Measurements from ENCODE around the gene RAC2.

The RAC2 gene

DNA sequence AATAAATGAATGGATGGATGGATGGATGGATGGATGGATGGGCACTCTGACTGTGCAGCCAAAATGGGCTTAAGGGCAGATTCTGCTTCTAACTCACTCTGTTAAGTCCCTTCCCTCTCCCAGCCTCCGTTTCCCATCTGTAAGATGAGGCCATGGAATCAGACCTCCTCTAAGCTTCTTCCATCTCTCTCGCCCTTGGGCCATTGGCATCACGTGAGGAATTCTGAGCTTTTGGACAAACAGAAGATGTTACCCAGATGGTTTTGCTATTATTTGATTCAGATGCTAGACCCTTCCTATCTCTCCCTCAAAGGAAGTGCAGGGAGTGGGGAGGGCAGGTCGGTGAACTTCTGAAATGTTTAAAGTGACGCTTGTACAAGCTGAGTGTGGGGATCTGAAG, 34.2 kb upstream of the RAC2 start:
- intact Hi-C loops (cut with DNase I): no loop called here
- no peak for DNase-seq

DNA sequence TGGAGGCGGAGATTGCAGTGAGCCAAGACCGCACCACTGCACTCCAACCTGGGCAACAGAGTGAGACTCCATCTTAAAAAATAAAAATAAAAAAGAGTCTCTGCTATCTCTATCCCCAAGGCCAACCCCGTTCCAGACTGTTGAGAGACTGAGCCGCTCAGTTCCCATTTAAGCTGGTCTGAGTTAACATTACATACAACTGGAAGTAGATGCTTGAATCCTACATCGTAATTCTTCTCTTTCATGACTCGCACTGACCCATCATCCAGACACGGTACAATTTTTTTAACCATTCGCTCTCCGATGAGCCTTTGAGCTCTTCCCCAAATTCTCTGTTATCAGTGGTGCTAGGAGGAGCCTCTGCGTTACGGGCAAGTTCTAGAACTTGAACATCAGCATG, 33.3 kb upstream of the RAC2 start:
- intact Hi-C loops (cut with DNase I): no loop called here
- DNase-seq: no peak

DNA sequence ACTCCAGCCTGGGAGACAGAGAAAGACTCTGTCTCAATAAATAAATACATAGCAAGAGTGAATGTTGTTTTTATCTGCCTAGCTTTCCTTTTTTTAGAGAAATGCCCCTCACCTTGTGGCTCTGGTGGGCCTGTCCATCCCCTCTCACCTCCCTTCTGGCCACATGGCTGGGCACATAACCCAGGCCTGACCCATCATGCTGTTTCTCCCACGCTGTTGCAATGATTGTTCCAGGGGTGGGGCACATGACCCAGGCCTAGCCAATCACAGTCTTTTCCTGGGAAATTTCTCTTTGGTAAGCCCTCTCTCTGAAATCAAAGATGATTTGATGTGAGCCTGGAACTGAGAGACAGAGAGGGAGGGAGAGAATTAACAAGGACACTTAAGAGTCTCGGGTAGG, 32.7 kb upstream of the RAC2 start:
- intact Hi-C loops (cut with DNase I): no loop called here
- DNase-seq: no peak

DNA sequence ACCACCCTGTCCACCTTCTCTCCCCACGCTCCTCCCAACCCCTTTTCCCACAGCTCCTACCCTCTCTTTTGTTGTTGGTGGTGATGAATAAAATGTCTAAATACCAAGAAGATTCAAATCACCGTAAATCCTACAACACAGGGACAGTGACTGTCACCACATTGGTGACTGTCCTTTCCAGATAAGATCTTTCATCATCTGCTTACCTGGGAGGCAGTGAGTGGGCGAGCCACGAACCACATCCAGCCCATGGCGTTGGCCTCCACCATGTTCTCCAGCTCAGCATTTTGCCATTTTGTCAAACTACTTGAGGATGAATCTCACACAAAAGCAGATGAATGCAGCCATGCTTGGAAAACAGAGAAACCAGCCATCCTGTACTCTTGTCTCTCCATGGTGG, 31.6 kb upstream of the RAC2 start:
- DNase-seq: no peak

DNA sequence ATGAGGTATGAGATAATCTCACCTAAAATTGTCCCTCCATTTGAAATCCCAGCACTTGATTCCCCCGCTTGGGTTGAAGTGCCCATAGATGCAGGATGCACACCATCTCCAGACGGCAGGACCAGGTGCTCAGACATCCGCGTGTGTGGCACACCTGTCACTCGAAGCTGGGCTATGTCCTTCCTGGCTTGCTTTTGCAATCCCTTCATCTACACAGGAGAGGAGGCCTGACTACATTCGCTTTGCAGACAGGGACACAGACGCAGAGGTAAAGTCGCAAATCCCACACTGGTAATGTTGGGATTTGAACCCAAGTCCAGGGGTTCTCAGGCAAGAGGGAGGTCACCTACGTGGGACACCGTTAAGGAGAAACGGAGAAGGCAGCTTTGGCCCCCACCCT, 31.1 kb upstream of the RAC2 start:
- intact Hi-C loops (cut with DNase I): no loop called here
- no peak for DNase-seq

More for the DNA sequence above, 31.6 kb upstream of the RAC2 start:
- intact Hi-C loops (cut with DNase I): no loop called here

DNA sequence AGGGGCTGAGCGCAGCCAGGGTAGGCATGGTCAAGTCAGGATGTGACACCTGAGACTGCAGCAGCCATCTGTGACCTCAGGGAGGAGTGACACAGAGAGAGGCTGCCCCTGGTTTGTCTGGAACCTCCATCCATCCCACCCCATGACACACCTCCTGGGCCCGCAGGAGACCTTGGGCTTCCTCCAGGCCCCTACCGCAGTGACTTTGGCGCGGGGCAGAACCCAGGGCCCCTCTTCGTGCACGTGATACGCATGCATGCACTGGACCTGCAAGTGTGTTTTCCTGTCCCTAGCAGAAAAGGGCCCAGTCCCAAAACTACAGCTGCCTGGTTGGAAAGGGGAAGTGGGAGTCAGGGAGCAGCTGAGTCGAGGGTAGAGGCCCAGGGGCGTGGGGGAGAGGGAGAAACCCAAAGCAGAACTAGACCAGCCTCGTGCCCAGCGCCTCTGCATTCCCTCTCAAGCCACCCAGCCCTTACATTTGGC, 30.4 kb upstream of the RAC2 start:
- DNase-seq: peak in 40 of 42 donors; percentile 12 to 69 (median 48)
- intact Hi-C loops (cut with DNase I): no loop called here

DNA sequence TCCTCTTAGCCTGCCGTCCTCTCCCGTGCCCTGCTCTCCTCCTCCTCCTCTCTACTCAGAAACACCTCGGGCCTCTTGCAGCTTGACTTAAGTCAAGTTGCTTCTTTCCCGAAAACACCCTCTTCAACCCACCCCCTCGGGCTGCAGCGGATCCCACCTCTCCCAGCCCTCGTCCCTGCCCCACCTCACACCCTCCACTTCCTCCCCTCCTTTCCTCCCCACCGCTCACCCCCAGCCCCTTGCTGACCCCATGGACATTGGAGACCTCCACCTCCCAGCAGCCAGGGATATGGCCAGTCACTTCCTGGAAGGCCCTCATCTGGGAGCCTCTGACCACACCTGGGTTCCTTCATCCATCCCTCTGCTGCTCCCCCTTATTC, 29.8 kb upstream of the RAC2 start:
- no peak for DNase-seq
- intact Hi-C loops (cut with DNase I): no loop called here

DNA sequence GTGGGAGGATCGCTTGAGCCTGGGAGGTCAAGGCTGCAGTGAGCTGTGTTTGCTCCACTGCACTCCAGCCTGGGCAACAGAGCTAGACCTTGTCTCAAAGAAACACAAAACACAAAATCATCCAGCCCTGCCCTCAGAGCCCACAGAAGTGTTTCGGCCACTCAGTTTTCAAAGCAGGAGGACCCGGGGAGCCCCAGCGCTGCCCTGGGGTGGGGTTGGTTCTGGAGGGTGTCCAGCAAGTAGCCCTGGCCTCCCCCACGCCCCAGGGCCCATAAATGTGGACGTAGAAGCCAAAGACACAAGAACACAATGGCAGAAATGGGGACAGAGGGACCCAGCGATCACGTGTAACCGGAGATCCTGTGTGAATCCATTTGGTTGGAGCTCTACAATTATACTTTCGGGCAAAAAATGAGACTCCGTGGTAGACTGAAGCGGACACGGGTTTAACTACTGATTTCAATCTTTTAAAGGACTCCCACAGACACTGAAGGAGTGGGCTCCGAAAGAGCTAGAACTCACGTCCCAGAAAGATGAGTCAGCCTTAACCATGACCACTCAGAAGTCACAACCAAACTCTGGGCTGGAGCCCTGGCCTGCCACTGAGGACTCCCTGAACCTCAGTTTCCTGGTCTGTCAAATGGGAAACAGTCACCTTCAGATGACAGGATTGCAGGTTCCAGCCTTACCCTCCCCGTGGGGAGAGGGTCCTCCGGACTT, 29.2 kb upstream of the RAC2 start:
- intact Hi-C loops (cut with DNase I): no loop called here
- DNase-seq: no peak

DNA sequence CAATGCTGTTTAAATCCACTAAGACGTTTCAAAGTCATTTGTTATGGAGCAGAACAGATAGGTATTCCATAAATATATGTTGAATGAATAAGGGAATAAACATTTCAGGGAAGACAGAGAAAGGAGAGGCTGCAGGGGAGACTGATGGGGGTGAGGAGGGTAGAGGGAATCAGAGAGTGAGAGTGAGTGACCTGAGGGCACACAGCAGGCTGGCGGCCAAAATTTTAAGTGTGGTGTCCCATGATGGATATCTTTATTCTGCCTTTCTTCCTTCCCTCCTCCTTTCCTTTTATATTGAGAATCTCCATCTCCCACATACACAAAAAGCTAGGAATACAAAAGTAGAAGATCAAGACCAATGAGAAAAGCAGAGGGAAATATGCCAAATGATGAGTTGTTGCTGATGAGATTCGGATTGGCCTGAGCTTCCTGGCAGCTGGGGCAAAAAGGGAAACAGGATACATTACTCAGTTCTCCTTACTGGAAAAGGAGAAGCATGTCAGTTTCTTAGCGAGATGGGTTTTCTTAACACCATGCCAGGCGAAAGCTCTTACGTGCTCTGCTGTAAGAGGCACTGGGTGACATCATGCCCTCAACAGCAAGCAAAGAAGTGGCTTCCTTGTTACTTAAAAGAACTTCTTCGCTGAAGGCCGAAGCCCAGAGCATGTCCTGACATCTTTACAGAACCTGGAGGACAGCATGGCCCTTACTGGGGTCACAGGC, 27.0 kb upstream of the RAC2 start:
- peak in 3 of 42 donors; percentile 31 to 63 (median 38) for DNase-seq
- intact Hi-C loops (cut with DNase I): no loop called here

DNA sequence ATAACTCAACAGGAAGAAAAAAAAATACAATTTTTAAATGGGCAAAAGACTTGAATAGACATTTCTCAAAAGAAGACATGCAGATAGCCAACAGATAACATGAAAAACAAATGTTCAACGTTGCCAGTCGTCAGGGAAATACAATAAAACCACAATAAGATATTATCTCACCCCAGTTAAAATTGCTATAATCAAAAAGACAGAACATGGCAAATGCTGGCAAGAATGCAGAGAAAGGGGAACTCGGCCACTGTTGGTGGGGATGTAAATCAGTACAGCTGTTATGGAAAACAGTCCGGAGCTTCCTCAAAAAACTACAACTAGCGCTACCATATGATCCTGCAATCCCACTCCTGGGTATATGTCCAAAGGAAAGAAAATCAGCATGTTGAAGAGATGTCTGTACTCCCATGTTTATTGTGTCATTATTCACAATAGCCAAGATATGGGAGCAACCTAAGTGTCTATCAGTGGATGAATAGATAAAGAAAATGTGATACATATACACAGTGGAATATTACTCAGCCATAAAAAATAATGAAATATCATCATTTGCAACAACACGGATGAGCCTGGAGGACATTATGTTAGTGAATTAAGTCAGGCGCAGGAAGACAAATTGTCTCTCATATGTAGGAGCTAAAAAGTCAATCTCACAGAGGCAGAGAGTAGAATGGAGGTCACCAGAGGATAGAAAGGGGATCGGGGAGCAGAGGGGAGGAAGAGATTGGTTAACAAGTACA, 26.0 kb upstream of the RAC2 start:
- no peak for DNase-seq
- intact Hi-C loops (cut with DNase I): no loop called here

DNA sequence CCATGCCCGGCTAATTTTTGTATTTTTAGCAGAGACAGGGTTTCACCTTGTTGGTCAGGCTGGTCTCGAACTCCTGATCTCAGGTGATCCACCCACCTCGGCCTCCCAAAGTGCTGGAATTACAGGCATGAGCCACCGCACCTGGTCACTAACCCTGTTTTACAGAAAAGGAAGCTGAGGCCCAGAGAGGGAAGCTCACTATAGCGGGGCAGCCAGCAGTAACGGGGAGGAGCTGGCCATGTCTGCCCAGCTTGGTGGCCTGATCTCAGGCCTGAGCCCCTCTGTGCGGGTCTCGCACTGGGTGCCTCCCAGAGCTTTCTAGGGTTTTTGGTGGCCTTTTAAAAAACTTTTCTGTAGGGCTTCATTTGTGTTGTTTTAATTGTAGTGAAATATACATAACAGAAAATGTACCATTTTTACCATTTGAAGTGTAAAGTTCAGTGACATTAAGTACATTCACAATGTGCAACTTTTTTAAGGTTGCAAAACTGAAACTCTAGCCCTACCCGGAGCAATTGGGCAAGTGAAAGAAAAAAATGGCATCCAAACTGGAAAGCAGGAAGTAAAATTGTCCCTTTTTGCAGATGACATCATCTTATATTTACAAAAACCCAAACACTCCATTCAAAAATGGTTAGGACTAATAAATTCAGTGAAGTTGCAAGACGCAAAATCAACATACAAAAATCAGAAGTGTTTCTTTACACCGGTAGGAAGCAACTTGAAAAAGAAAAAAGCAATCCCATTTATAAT, 23.8 kb upstream of the RAC2 start:
- no peak for DNase-seq

DNA sequence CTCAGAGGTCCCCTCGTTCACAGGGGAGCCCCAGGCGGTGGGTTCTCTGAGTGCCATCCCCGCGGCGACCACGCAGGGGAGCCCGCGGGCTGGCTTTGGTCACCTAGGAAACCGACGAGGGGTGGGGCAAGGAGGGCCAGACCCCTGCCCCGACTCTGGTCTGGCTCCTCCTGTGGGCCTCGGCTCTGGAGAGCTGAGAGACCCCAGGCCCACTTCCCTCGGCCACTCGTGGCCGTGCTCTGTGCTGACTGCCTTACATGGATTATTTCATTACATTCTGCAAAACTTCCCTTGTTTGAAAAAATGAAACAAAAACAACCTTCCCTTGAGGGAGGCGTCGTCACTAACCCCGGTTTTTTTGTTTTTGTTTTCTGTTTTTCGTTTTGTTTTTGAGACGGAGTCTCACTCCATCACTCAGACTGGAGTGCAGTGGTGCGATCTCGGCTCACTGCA, 23.1 kb upstream of the RAC2 start:
- peak in 38 of 42 donors; percentile 18 to 77 (median 51) for DNase-seq
- intact Hi-C loops (cut with DNase I): no loop called here

More for the DNA sequence above, 23.8 kb upstream of the RAC2 start:
- intact Hi-C loops (cut with DNase I): no loop called here

DNA sequence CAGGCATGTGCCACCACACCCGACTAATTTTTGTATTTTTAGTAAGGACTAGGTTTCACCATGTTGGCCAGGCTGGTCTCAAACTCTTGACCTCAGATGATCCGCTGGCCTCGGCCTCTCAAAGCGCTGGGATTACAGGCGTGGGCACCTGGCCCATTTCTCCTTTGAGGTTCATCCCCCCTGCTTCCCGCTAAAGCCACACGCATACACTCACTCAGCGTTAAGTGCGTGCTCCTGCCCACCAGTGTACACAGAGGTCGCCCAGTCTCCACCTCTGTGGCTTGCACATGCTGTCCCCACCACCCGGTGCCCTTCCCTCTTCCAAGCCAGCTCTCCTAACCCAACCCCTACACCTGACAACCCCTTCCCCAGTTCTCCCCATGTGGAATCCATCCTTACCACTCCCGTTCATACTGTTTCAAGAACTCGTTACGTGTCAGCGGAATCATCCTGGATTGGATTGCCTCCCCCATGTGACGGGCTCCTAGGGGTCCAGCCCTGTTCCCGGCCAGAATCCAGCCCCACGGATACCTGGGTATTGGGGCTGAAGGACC, 22.6 kb upstream of the RAC2 start:
- DNase-seq: no peak
- intact Hi-C loops (cut with DNase I): no loop called here

DNA sequence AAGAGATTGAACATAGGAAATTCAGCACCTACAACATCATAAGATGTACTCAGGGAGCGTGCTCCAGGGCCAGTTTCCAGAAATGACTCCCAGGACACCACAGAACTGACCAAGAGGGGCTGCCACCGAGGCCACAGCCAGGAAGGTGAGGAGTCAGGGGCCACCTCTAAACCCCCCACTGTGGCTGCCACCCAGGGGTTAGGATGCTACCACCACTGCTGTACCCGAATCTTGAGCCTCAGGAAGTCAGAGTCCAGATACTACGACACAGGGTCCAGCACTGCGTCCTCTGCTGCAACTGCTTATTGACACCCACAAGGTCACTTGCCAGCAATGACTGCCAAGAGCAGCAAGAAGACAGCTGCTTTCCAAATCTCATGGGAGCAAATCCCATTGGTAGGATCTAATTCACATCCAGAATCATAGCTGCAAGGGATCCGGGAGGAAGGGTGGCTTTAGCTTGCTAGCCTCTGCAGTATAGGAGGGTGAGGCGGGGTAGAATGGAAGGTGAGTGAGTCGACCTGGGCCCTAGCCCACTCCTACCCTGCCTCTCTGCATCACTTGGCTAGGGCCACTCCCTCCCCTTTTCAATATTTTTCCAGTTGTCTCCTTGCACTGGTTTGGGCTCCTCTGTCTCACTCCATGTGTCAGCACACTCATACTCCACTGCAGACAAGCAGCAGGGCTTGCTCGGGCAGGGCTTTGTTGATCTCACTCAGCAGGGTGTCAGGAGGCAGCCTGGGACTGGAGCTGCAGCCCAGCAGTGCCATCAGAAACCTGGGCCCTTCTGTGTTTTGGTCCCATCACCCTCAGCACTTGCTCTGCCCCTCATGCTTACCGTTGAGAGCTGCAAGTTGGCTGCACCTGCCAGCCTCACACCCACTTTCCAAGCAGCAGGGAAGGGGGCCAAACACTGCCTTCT, 20.2 kb upstream of the RAC2 start:
- intact Hi-C loops (cut with DNase I): no loop called here
- no peak for DNase-seq

DNA sequence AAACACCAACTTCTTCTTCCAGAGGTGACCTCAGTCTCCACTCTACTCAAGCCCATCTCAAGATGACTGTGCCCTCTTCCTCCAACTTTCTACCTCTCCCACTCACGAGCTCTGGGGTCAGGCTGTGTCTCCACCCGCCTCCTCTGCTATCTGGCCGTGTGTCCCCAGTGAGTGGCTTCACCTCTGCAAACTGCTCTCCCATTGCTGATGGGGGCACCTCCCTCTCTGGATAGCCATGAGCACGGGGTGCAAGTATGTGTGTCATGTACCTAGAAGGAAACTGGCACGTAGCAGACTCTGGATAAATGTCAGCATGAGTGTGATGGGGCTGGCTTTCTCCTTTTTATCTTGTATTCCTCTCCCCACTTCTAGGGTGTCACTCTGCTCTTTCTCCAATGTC, 18.3 kb upstream of the RAC2 start:
- intact Hi-C loops (cut with DNase I): no loop called here
- no peak for DNase-seq

DNA sequence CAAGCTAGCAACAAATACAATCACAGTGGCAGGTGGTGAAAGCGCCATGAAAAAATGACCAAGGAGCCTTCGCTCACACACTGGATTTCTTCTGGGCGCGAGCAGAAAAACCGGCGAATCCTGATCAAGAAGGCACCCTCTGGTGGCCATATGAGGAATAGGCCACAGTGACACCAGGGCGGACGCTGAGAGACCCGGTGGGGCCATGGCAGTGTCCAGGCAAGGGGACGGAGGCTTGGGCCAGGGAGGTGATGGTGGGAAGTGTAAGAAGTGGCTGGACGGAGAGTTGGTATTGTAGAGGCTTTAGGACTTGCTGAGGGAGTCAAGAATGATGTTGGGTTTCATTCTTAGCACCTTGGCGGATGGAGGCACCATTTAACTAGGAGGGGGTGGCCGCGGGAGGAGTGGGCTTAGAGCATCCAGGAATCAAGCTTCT, 16.9 kb upstream of the RAC2 start:
- intact Hi-C loops (cut with DNase I): no loop called here
- DNase-seq: peak in 38 of 42 donors; percentile 20 to 74 (median 48)

DNA sequence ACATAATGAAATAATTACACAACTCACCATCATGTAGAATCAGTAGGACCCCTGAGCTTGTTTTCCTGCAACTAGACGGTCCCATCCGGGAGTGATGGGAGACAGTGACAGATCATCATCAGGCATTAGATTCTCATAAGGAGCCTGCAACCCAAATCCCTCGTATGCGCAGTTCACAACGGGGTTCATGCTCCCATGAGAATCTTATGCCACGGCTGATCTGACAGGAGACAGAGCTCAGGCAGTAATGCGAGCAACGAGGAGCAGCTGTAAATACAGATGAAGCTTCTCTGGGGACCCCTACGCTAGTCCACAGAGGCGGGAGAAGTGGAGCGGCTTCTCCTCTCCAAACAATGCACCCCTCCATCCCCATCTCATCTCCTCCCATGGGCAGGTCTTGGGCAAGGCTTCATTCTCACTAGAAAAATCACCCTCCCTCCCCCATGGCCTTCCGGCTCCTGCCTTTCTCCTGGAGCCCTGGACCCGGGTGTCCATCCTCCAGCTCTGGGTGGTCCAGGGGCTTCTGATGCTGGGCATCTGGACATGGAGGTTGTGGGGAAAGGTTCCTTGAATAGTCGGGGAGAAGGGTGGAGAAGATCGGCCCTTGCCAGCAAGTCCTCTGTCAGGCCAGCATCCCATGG, 16.2 kb upstream of the RAC2 start:
- DNase-seq: no peak

More for the DNA sequence above, 16.2 kb upstream of the RAC2 start:
- intact Hi-C loops (cut with DNase I): no loop called here

All from head of caudate nucleus (tissue), 42 donors.